Measurements from ENCODE around the gene FERMT2.

FERMT2 gene, protein sequence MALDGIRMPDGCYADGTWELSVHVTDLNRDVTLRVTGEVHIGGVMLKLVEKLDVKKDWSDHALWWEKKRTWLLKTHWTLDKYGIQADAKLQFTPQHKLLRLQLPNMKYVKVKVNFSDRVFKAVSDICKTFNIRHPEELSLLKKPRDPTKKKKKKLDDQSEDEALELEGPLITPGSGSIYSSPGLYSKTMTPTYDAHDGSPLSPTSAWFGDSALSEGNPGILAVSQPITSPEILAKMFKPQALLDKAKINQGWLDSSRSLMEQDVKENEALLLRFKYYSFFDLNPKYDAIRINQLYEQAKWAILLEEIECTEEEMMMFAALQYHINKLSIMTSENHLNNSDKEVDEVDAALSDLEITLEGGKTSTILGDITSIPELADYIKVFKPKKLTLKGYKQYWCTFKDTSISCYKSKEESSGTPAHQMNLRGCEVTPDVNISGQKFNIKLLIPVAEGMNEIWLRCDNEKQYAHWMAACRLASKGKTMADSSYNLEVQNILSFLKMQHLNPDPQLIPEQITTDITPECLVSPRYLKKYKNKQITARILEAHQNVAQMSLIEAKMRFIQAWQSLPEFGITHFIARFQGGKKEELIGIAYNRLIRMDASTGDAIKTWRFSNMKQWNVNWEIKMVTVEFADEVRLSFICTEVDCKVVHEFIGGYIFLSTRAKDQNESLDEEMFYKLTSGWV

DNA sequence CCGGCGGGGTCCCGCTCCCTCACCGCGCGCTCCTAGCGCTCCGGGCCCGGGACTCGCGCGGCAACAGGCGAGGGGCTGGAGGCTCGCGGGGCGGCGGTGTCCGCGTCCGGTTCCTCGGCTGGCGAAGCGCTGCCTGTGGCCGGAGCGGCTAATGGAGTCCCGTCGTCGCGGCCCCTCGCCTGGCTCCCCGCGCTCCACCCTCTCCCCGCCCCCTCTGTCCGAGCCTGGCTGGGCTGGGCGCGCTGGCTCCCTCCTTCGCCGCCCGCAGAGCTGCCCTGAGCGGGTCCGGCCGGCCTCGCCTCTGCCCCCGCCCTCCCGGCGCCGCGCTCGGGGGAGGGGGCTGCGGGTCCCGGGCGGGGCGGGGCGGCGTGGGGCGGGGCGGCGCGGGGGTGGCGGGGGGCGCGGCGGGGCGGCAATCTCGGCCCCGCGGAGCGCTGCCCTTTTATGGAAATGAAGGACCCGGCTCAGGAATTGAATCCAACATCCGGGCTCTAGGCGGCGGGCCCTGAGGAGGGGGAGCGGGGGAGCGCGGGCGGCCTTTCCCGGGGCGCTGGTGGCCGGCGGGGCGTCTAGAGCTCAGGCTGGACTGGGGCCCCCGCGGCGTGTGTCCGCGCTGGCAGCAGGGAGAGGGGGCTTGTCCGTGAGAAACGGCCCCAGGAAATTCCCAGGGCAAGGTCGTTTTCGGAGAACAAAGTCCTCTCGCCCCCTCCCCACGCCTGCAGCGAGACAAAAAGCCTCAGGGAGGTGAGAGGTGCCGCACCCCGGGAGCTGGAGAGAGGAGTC, at the start of gene FERMT2:
FERMT2 (minus strand) TSS at position 153 of the 783 bp plus-strand sequence. CDS start 482 bp downstream, outside the sequence.
- peak; percentile 92 for DNase-seq (ENCODE audit: low read depth)

DNA sequence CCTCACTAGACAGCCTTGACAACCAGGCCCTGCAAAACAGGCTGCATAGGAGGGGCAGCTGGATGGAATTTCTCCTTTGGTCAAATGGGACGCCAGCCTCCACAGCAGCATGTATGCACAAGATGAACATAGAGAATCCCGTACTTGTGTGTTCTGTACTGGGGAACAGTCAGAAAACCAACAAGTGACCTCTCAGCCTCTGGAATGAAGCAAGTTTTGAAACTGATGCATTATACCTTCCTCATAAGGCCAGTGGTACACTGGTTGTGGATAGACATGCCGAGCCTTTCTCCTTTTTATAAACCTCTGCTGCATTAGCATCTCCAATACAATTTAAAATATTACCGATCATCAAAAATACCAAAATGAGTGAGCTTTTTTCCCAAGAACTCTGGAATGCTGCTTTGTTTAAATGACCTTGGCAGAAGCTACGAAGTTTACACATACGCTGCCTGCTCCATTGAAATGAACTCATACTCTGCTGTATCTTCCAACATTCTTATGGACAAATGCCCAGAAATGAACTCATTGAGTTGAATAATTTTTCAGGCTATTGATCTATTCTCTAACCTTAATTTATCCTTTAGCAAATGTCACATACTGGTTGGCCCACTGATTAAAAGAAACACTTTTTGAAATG, 47.6 kb upstream of the FERMT2 start:
- DNase-seq (ENCODE audit: low read depth) = peak; percentile 62

DNA sequence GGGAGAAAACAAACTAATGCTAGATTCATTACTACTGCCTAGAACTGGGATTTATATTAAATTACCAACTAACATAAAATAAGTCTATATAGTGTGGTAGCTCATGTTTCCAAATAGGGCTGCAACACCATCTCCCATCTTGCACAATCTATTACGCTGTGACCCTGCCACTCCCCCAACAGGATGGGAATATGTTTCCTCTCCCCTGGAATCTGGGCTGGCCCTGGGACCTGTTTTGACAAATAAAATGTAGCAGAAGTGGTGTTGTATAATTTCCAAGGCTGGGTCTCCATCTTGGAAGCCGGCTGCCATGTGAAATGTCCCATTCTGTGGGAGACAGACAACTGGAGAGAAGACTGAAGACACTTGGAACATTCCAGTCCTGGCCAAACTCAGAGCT, 45.6 kb upstream of the FERMT2 start:
- DNase-seq (ENCODE audit: low read depth) = no peak

DNA sequence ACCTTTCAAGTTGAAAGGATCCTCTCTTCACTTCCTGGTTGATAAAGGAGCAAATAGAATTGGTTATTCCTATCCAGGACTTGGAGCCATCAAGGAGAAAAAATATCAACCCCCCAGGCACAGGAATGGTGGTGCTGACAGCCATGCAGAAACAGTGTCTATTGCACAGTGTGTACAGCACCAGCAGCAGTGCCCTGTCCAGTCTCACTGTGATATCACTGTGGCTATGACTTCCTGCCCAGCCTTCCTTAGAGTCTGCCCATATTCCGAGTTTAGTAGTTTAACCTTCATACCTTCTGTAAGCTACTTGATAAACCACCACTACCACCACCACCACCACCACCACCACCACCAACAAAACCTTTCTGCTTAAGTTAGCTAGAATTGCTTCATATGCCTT, 45.1 kb upstream of the FERMT2 start:
- no peak for DNase-seq (ENCODE audit: low read depth)

DNA sequence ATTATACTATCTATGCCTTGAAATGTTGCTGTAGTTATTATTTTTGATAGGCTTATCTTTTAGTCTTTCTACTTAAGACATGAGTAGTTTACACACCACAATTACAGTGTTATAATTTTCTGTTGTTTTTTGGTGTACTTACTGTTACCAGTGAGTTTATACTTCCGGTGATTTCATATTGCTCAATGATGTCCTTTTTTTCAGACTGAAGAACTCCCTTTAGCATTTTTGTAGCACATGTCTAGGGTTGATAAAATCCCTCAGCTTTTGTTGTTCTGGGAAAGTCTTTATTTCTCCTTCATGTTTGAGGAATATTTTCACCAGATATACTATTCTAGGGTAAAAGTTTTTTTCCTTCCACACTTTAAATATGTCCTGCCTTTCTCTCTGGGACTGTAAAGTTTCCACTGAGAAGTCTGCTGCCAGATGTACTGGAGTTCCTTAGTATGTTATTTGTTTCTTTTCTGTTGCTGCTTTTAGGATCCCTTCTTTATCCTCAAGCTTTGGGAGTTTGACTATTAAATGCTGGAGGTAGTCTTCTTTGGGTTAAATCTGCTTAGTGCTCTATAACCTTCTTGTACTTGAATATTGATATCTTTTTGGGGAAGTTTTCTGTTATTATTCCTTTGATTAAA, 41.5 kb upstream of the FERMT2 start:
- DNase-seq (ENCODE audit: low read depth) = no peak

DNA sequence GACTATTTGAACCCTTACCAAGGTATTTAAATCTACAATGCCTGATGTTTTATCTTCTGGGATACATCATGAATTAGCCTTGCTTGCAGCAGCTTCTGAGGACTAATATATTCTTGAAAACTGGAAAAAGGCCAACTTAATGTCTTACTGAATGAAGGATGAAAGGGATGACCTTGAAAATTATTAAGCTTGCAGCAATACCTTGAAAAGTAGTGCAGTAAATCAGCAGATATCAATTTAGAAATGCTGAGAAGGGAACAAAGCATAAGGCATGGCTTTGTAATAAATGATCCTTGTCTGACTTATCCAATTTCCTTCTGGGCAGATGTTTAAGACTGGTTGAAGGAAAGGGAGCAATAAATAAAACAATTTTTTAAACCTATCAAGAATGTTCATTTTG, 37.3 kb upstream of the FERMT2 start:
- no peak for DNase-seq (ENCODE audit: low read depth)

DNA sequence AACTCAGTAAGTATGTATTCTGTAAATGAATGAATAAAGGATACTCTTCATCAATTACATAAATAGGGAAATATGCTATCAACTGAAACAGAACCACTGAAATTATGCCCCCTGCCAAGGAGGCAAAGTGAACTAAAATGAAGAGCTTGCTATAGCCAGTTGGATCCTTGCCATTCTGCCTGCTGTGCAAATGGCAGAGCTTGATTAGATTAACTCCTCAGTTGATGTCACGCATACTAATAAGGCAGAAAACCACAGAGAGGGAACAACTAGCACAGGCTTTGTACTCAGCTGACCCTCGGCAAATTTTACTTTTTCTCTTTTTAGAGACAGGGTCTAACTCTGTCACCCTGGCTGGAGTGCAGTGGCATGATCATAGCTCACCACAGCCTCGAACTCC, 36.7 kb upstream of the FERMT2 start:
- DNase-seq (ENCODE audit: low read depth) = no peak

DNA sequence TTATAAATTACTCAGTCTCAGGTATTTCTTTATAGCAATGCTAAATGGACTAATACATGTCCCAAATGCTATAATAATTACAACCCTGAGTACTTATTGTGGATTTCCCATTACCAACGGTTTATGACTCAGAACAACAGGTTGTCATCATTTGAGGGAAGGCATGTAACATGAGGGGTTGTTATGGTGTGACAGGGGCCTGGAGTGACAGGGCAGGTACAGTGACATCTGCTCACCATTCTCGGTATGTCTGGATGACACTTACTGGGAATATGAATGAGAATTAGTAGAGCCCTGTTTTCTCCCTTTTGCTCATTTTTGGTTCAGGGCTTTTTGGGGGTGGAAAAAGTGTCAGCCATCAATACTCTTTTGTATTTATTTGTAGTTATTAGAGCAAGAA, 36.2 kb upstream of the FERMT2 start:
- DNase-seq (ENCODE audit: low read depth) = no peak

DNA sequence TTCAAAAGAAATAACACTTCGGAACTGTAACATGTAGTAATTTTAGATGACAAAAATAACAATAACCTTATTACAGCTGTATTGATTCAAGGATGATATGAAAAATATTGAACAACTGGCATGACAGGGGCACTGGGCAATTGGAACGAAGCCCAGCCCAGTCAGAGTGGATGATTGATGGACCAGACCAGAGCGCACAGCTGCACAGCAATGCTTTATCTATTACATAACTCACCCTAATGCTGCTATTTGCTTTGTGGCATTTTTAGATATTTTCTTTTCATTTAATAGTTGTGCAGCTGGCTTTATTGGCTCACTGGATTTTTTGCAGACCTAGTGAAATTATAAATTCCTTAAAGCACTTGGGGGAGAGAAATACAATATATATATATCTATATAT, 26.9 kb upstream of the FERMT2 start:
- no peak for DNase-seq (ENCODE audit: low read depth)

DNA sequence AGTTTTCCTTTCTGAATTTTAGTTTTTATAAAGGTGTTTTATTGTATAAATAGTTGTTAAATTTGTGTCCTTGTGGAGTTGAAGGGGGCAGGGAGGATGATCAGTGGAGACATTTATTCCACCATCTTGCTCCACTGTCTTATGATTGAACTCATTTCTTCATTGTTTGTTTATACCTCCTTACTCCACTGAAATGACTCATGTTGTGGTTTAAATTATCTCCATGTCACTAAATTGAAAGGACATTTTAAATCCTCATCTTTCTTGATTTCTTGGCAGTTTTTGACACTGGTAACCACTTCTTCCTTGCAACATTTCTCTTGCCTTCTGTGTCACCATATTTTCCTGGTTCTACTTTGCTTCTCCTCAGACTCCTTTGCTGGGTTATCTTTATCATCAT, 23.6 kb upstream of the FERMT2 start:
- peak; percentile 68 for DNase-seq (ENCODE audit: low read depth)

DNA sequence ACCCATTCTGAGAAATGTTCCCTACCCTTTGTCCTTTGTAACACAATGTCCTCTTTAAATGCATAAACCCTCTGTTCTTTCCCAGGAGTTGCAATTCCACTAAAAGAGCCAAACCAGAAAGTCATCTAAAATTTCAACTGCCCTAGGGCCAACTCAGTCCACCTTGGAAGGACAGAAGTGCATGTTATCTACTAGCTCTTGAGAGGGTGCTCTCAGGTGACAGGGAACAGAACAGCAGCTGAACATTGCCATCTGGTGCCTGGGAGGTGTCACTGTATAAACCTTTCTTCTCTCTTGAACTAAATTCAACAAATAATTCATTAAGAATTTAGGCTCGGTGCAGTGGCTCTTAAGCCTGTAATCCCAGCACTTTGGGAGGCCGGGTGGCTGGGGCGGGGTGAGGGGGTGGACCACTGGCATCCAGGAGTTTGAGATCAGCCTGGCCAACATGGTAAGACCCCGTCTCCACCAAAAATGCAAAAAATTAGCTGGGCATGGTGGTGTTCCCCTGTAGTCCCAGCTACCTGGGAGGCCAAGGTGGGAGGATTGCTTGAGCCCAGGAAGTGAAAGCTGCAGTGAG, 10.3 kb upstream of the FERMT2 start:
- DNase-seq (ENCODE audit: low read depth) = peak; percentile 72

DNA sequence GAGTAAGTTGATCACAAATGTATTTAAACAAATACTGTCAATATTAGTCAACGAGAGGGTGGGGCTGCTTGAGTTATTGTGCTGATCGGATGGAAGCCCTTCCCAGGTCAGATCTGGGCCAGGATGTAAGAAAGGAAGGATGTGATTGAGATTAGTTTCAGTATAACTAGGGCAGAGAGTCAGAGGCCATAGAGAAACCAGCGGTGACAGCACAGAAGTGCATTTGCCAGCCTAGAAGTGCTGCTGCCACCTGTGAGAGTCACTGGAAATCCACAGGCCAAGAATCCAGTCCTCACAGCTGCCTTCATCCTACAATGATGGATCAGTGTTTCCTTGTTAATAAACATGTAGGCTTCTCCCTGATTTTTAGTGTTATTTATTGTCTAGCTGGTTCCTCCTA, 9.8 kb upstream of the FERMT2 start:
- DNase-seq (ENCODE audit: low read depth) = no peak

DNA sequence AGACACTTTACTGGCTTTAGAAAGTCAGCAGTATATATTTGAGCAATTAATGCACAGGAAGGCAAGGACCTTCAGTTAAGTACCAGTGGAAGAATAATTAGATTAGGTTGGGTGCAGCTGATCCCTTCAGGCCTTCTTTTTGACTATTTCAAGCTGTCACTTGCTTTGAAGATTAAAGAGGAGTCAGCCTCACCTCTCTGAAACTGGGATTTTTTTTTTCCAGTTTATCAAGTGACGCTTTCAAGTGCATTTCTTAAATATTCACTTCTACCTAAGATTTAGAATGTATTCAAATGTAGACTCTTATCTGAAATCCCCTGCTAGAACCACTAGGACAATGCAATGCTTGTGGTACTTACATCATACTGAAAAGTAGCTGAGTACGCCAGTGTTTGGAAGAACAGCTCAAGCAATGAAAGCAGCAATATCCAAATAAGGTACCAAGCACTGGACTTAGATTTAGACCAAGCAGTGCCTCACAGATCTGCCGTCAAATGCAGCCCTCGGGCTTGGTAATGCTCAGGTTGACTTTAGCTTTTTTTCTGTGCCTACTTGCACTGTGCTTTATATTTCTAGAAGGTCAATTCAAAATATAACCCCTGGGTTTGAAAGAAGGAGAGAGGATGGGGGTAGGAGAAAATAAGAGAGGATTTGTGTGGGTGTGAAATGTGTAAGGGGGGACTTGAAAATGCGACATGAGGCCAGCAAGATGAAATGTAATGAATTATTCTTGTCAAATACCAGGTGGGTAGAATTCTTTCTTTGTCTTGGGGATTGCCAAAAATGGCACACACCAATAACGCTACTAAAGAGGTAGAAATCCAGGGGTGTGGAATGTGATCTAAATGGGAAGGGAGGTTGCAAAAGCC, 3.7 kb upstream of the FERMT2 start:
- DNase-seq (ENCODE audit: low read depth) = peak; percentile 44

DNA sequence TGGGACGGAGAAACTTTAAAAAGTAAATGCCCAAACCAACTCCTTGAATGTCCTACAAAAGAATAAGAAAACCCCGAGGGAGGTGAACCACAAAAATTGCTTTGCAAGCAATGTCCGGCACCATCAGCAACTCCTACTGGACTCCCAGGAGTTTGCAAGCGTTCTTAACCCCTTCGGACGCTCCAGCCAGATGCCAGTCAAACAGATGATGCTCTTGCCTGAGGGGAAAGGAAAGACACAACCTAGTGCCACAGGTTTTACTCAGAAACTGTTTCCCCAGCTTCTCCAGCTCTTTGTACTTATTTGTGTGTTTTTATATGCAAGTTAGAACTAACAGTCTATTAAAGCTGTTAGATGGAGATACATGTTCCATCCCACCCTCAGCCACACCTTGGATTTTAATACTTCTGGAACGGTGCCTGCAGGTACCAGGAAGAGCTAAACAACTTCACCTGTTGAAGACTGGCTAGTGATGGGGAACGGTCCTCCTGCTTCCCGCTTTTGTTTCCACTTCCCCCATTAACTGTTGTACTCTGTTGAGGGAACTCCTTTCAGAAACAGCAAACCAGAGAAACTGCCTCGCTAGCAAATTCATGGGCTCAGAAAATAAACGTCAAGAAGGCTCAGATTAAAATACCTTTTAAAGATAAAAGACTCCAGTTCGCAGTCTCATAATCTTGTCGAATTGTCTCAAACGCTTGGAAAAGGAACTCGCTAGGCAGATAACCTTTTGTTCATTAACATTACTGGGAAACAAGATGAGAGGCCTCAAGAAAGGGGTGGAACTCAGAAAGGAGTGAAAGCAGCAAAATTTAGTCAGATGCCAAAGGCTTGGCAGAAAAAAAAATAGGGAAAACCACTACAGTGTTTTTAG, 1.1 kb upstream of the FERMT2 start:
- DNase-seq (ENCODE audit: low read depth) = peak; percentile 88

DNA sequence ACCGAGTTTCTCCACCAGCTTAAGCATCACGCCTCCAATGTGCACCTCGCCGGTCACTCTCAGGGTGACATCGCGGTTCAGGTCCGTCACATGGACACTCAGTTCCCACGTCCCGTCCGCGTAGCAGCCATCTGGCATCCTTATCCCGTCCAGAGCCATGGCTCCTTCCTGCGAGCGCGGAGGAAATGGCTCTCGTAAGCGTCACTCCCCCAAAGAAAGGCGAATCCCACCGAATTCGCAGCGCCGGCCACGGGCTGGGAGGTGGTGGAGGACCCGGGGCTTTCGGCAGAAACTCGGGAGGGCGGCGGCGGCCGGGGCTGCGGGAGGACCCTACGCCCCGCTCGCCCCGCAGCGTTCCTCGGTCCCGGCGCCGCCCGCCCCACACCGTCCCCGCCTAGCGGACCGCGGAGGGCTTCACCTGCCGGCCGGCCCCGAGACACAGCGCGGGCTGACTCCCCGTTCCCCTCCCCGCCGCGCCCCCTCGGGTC, 396 bp downstream of the FERMT2 start:
- DNase-seq (ENCODE audit: low read depth) = peak; percentile 63

DNA sequence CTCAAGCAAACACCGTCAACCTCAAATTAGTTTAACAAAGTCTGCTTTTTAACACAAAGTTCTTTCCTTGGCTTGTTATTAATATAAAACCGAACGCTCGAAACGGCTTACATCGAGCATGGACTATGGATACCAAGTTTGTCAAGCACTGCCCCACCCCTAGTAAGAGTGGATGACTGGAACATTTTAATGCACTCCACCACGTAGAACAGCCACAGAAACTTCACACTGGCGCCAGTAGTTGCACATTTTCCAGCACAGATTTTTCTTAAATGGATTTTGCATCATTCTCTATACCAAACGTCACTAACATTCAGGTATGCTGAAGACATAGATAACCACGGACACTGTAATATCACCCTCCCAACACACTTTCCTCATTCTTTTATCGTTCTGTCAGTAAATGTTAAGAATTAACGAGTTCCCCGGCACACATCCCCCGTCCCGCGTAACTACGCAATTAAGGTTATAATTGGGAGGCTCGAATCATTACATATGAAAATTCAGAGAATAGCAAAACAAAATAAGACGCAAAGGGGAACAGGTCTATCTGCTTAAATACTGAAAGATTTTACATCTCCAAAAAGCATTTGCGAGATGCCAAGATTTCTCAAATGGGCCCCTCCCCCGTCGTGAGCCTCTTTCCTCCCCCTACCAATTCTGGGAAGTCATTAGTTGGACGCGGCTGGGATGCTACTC, 990 bp downstream of the FERMT2 start:
- peak; percentile 67 for DNase-seq (ENCODE audit: low read depth)

DNA sequence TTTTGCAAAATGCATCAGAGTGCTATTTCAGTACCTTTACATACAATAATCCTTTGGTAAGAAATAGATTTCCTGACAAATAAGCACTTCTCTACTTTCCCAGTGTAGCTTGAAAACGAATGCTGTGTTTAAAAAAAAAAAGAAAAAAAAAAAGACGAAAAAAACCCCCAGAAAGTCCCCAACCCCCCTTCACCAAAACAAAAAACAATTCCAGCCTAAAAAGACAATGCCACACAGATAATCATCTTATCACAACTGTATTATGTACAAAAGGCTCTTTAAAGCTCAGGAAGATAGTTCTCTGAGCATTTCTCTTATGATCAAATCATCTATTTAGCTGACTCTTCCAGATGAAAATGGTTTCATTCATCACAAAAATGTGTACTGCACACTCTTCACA, 1.6 kb downstream of the FERMT2 start:
- DNase-seq (ENCODE audit: low read depth) = no peak

DNA sequence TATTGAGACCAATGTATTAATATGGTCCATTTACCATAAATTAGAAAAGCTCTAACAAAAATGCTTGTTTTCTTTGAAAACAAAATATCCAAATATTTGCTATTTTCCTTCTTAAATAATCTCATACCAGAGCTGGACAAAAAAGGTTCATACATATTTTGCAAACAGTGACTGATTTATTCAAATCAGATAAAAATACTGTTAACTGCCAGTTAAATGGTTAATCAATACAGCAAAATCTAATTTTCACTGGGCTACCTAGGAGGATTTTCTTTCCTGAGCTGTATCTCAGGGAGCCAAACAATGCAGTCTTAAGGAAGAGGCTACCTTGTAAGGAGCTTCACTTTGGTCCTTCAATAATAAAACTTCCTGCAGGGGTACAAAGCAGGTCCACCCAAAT, 2.0 kb downstream of the FERMT2 start:
- no peak for DNase-seq (ENCODE audit: low read depth)

DNA sequence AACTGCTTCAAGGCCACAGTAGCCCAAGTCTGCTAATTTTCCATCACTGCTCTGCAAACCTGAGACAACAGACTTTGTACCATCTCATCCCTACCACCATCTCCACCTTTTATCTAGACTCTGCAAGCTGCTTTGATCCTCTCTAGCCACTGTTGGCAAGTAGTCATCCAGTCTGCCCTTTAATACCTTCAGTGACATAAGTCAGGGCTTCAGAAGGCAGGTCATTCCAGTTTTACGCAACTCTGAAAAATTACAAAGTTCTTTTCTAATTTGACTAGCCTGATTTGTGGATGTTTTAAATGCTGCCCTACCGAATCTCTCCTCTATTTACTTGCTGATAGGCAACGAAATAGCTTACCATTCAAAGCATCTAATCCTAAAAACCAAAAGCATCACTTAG, 2.8 kb downstream of the FERMT2 start:
- DNase-seq (ENCODE audit: low read depth) = no peak
